ENCODE results near the gene ARHGAP10. TPM values are rescaled to one million over a fixed set of nuclear protein-coding genes. Genes with fewer than 3 reads are reported as not detected.

ARHGAP10 gene
- total RNA-seq, 1 donor from 2014 or later, result 30.5 TPM

DNA sequence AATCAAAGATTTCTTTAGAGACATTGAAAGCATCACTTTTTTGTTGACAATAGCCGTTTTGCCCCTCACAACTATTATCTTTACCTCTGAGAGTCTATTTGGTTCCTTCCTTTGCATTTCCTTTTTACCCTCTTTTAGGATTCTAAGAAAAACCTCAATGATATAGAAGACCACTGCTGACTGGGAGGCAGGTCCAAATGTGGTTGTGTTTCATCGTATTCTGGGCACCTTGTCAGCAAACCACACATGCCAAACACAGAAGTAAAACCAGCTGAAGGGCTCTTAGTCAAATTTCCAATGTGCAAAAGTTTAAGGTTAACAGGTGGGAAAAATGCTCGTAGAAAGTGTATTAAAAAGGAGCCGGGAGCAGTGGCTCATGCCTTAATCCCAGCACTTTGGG, 42.8 kb upstream of the ARHGAP10 start:
- H3K4me3 Mint-ChIP-seq, result no peak overlapping the region
- H3K27me3 Mint-ChIP-seq (ENCODE audit: low read depth), result peaks cover 1% of the 10 kb centered on the region
- H3K27ac Mint-ChIP-seq, result no peak overlapping the region
- peaks cover 6% of the 10 kb centered on the region for H3K9me3 Mint-ChIP-seq
- peaks cover 4% of the 10 kb centered on the region for H3K4me1 Mint-ChIP-seq
- H3K36me3 Mint-ChIP-seq, result no peaks in the 10 kb centered on the region
- TF ChIP-seq, protein P1, sequence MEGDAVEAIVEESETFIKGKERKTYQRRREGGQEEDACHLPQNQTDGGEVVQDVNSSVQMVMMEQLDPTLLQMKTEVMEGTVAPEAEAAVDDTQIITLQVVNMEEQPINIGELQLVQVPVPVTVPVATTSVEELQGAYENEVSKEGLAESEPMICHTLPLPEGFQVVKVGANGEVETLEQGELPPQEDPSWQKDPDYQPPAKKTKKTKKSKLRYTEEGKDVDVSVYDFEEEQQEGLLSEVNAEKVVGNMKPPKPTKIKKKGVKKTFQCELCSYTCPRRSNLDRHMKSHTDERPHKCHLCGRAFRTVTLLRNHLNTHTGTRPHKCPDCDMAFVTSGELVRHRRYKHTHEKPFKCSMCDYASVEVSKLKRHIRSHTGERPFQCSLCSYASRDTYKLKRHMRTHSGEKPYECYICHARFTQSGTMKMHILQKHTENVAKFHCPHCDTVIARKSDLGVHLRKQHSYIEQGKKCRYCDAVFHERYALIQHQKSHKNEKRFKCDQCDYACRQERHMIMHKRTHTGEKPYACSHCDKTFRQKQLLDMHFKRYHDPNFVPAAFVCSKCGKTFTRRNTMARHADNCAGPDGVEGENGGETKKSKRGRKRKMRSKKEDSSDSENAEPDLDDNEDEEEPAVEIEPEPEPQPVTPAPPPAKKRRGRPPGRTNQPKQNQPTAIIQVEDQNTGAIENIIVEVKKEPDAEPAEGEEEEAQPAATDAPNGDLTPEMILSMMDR (IDR thresholded peaks at IDR 0.05; ENCODE audit: unreplicated experiment), result no peak
- DNase-seq (ENCODE audit: low spot score in 2 of 2, unreplicated experiment in 2 of 2), result no peak

DNA sequence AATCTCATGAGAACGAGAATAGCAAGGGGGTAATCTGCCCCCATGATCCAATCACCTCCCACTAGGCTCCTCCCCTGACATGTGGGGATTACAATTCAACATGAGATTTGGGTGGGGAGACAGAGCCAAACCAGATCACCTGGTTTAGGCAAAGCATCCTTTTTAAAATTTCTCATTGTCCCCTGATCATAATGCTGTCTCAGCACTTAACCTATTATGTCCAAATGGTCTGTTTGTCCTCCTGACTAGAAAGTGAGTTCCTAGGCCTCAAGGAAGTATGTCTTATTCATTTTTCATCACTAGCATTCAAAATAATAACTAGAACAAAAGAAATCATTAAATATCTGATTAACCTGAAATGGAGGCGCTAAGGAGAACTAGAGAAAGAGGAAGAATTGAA, 40.1 kb upstream of the ARHGAP10 start:
- Mint-ChIP-seq H3K4me3 (no peak overlapping the region), H3K27me3 (ENCODE audit: low read depth) (peaks cover 1% of the 10 kb centered on the region), H3K36me3 (no peaks in the 10 kb centered on the region), H3K27ac (no peak overlapping the region), H3K9me3 (no peaks in the 10 kb centered on the region), H3K4me1 (no peaks in the 10 kb centered on the region)
- TF ChIP-seq, protein P1 (IDR thresholded peaks at IDR 0.05; ENCODE audit: unreplicated experiment), result no peak
- no peak for DNase-seq (ENCODE audit: low spot score in 2 of 2, unreplicated experiment in 2 of 2)

DNA sequence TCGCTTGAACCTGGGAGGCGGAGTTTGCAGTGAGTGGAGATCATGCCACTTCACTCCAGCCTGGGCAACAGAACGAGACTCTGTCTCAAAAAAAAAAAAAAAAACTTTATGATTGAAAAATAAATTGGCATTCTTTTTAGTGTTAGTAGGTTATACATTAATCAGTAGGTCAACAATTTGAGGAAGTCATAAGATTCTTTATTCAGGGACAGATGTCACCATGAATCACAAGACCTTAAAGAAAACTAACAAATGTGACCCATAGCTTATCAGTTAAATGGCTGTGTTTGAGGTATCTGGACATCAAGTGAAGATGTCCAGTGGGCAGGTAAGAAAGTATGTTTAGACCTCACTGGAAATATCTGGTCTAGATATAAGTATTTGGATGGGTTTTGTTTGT, 38.7 kb upstream of the ARHGAP10 start:
- no peak for DNase-seq (ENCODE audit: low spot score in 2 of 2, unreplicated experiment in 2 of 2)
- TF ChIP-seq, protein P1 (IDR thresholded peaks at IDR 0.05; ENCODE audit: unreplicated experiment), result no peak
- Mint-ChIP-seq H3K4me1 (no peaks in the 10 kb centered on the region), H3K4me3 (no peak overlapping the region), H3K36me3 (no peaks in the 10 kb centered on the region), H3K27ac (no peak overlapping the region), H3K9me3 (no peaks in the 10 kb centered on the region), H3K27me3 (ENCODE audit: low read depth) (peaks cover 1% of the 10 kb centered on the region)

DNA sequence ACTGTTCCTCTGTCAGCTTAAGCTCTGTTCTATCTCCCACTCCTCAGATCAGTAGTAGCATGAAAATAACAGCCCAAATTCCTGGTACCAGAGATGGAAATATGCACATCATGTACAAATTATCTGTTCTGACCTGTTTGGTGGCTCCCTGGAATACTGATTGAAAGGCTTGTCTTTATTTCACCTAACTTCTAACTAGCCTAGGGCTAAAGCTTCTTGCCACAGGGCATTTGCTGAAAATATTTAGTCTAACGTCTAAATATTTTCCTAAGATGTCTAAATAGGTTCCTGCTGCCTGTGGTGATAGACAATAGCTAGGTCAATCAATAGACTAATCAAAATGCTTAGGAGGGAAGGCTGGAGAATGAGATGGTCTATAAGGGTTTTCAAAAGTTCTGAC, 35.0 kb upstream of the ARHGAP10 start:
- no peak for DNase-seq (ENCODE audit: low spot score in 2 of 2, unreplicated experiment in 2 of 2)
- Mint-ChIP-seq H3K9me3 (peaks cover 4% of the 10 kb centered on the region), H3K4me1 (no peaks in the 10 kb centered on the region), H3K27ac (no peak overlapping the region), H3K36me3 (peaks cover 2% of the 10 kb centered on the region), H3K4me3 (no peak overlapping the region), H3K27me3 (ENCODE audit: low read depth) (no peaks in the 10 kb centered on the region)
- TF ChIP-seq, protein P1 (IDR thresholded peaks at IDR 0.05; ENCODE audit: unreplicated experiment), result no peak

DNA sequence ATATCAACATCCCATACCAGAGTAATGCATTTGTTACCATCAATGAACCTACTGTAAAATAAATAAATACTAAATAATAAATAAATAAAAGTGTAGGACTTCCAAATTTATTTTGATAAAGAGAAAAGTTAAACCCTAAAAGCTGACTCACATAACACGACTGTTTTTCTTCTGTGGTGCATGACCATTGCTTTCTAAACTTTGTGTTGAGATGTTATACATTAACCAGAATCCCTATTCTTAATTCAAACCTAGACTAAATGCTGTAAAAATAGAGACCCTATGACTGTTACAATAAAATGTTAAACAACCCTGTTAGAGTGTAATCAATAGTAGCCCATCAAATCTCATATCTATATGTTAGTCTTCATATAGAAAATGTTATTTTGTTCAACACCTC, 27.0 kb upstream of the ARHGAP10 start:
- H3K4me1 Mint-ChIP-seq, result no peaks in the 10 kb centered on the region
- H3K27ac Mint-ChIP-seq, result no peak overlapping the region
- H3K36me3 Mint-ChIP-seq, result peaks cover 2% of the 10 kb centered on the region
- H3K4me3 Mint-ChIP-seq, result no peak overlapping the region
- no peaks in the 10 kb centered on the region for H3K27me3 Mint-ChIP-seq (ENCODE audit: low read depth)
- no peaks in the 10 kb centered on the region for H3K9me3 Mint-ChIP-seq
- TF ChIP-seq, protein P1 (IDR thresholded peaks at IDR 0.05; ENCODE audit: unreplicated experiment), result no peak
- DNase-seq (ENCODE audit: low spot score in 2 of 2, unreplicated experiment in 2 of 2), result no peak
